ENCODE data around the gene ZFYVE28. TPM values are rescaled to one million over a fixed set of nuclear protein-coding genes. Genes with fewer than 3 reads are reported as not detected.

The ZFYVE28 gene
- polyA plus RNA-seq, 1 of the 3 experiments (the other 2 are of a cell fraction) = 3.2 TPM

GRCh38 chr4:2290488-2290887 is 128.0 kb downstream of the ZFYVE28 start:
- H3K9ac ChIP-seq = no peak overlapping the region
- TF ChIP-seq TAF1 (IDR thresholded peaks at IDR 0.05; ENCODE audit: borderline replicate concordance, low read depth, low read length) = no peak
- no peak for DNase-seq
- H2AFZ ChIP-seq (ENCODE audit: low read depth) = no peak overlapping the region
- CTCF ChIA-PET = interaction anchor here (1.3 kb wide), 1 partner anchor 46 kb away, joined by 4 read pairs; no protein-coding TSS in a partner anchor
- no peaks in the 10 kb centered on the region for H3K36me3 ChIP-seq (replicated peaks in 1 of 2; ENCODE audit: control insufficient read depth in 1 of 2, insufficient read depth in 2 of 2, low read length in 1 of 2)
- no peaks in the 10 kb centered on the region for H4K20me1 ChIP-seq (ENCODE audit: insufficient read depth)
- no peak overlapping the region; a peak in 1 of 4 replicates for H3K27ac ChIP-seq (ENCODE audit: low read depth in 2 of 2, low read length in 1 of 2)
- no peaks in the 10 kb centered on the region for H3K9me3 ChIP-seq
- H3F3A ChIP-seq (replicated peaks; ENCODE audit: insufficient read depth) = no peaks in the 10 kb centered on the region
- POLR2A ChIA-PET = no interaction called here
- 80% methylated on average over 2 of the region's 9 CpGs for WGBS (ENCODE audit: low lambda C conversion rate)
- no peaks in the 10 kb centered on the region for H3K27me3 ChIP-seq (ENCODE audit: insufficient read depth)
- H3K9me2 ChIP-seq = no peaks in the 10 kb centered on the region
- H3K4me1 ChIP-seq (ENCODE audit: control insufficient read depth in 1 of 2, insufficient read depth in 2 of 2, low read depth in 1 of 2, low read length in 1 of 2) = peaks cover 8 to 47% of the 10 kb centered on the region in 2 experiments; a peak in 3 of 4 replicates
- no peak overlapping the region for H3K4me3 ChIP-seq (ENCODE audit: low read depth in 2 of 2, low read length in 1 of 2)
- no peaks in the 10 kb centered on the region for H3K79me2 ChIP-seq (ENCODE audit: insufficient read depth)
- no peak overlapping the region for H3K4me2 ChIP-seq

DNA sequence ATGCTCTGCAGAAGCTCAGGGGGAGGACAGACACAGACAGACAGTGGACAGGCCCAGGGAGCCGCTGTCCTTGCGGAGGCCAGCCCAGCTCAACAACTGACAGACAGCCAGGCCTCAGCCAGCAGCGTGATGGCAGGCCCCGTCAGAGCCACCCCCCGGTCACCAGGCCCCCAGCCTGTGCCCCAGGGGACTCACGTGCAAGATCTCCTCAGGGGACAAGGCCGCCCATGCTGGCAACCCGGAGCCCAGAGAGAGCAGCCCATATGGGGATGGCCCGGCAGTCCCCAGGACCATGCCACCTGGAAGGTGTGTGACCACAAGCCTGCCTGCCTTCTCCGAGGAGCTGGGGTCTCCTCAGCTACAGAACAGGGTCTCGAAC is 128.5 kb downstream of the ZFYVE28 start:
- no peaks in the 10 kb centered on the region for H3K79me2 ChIP-seq (ENCODE audit: insufficient read depth)
- H3K4me3 ChIP-seq (ENCODE audit: low read depth in 2 of 2, low read length in 1 of 2) = no peak overlapping the region
- no peaks in the 10 kb centered on the region for H3K36me3 ChIP-seq (replicated peaks in 1 of 2; ENCODE audit: control insufficient read depth in 1 of 2, insufficient read depth in 2 of 2, low read length in 1 of 2)
- H2AFZ ChIP-seq (ENCODE audit: low read depth) = no peak overlapping the region
- TF ChIP-seq SIN3A (IDR thresholded peaks at IDR 0.05; ENCODE audit: borderline replicate concordance, low read depth, low read length) (no peak), SMC3 (IDR thresholded peaks at IDR 0.05; ENCODE audit: low read depth, low read length) (no peak), ELF1 (IDR thresholded peaks at IDR 0.05) (no peak), USF1 (IDR thresholded peaks at IDR 0.05; ENCODE audit: borderline replicate concordance, low read depth) (no peak), JUND (IDR thresholded peaks at IDR 0.05) (no peak), FOXM1 (IDR thresholded peaks at IDR 0.05; ENCODE audit: low read depth) (no peak), TAF1 (IDR thresholded peaks at IDR 0.05; ENCODE audit: borderline replicate concordance, low read depth, low read length) (no peak), GABPA (IDR thresholded peaks at IDR 0.05; ENCODE audit: low read depth) (no peak), REST (IDR thresholded peaks at IDR 0.05; ENCODE audit: low read depth, low read length) (no peak), MEF2A (IDR thresholded peaks at IDR 0.05; ENCODE audit: borderline replicate concordance, low read depth) (no peak), RAD21 (IDR thresholded peaks at IDR 0.05; ENCODE audit: low read length) (no peak), POLR2AphosphoS5 (IDR thresholded peaks at IDR 0.05; ENCODE audit: low read depth, low read length) (no peak)
- TF ChIP-seq, protein P1, sequence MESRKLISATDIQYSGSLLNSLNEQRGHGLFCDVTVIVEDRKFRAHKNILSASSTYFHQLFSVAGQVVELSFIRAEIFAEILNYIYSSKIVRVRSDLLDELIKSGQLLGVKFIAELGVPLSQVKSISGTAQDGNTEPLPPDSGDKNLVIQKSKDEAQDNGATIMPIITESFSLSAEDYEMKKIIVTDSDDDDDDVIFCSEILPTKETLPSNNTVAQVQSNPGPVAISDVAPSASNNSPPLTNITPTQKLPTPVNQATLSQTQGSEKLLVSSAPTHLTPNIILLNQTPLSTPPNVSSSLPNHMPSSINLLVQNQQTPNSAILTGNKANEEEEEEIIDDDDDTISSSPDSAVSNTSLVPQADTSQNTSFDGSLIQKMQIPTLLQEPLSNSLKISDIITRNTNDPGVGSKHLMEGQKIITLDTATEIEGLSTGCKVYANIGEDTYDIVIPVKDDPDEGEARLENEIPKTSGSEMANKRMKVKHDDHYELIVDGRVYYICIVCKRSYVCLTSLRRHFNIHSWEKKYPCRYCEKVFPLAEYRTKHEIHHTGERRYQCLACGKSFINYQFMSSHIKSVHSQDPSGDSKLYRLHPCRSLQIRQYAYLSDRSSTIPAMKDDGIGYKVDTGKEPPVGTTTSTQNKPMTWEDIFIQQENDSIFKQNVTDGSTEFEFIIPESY (IDR thresholded peaks at IDR 0.05; ENCODE audit: borderline replicate concordance, low read depth) = no peak
- no peaks in the 10 kb centered on the region for H4K20me1 ChIP-seq (ENCODE audit: insufficient read depth)
- no peaks in the 10 kb centered on the region for H3K9me3 ChIP-seq
- H3K9me2 ChIP-seq = no peaks in the 10 kb centered on the region
- no peak overlapping the region for H3K9ac ChIP-seq
- H3K4me1 ChIP-seq (ENCODE audit: control insufficient read depth in 1 of 2, insufficient read depth in 2 of 2, low read depth in 1 of 2, low read length in 1 of 2) = peaks cover 8 to 47% of the 10 kb centered on the region in 2 experiments; a peak in 3 of 4 replicates
- H3K27ac ChIP-seq (ENCODE audit: low read depth in 2 of 2, low read length in 1 of 2) = no peak overlapping the region; a peak in 1 of 4 replicates
- CTCF ChIA-PET = interaction anchor here (1.3 to 1.6 kb wide), 2 partner anchors 46 to 173 kb away, joined by 3 to 4 read pairs; no protein-coding TSS in a partner anchor
- H3F3A ChIP-seq (replicated peaks; ENCODE audit: insufficient read depth) = no peaks in the 10 kb centered on the region
- DNase-seq = no peak
- no peak overlapping the region for H3K4me2 ChIP-seq
- 40% methylated on average over 1 of the region's 11 CpGs for WGBS (ENCODE audit: low lambda C conversion rate)
- no peaks in the 10 kb centered on the region for H3K27me3 ChIP-seq (ENCODE audit: insufficient read depth)
- POLR2A ChIA-PET = no interaction called here

Measured in SK-N-SH (cell line).